Measurements from ENCODE around the gene EPHB1.

Gene EPHB1

GRCh38 chr3:135137296-135137695 is 342.2 kb downstream of the EPHB1 start:
- Histone ChIP-seq H4K20me1 (ENCODE audit: insufficient read depth, low read length) (no peaks in the 10 kb centered on the region), H3K27ac (ENCODE audit: low read depth, low read length, poor library complexity, severe bottlenecking) (no peak overlapping the region), H3F3A (ENCODE audit: insufficient read depth, low read length) (no peaks in the 10 kb centered on the region), H3K79me2 (ENCODE audit: insufficient read depth, low read length) (no peaks in the 10 kb centered on the region), H3K4me2 (ENCODE audit: low read length) (no peak overlapping the region), H3K4me3 (ENCODE audit: low read depth, low read length, poor library complexity, severe bottlenecking) (no peak overlapping the region), H3K9me3 (ENCODE audit: low read length) (no peaks in the 10 kb centered on the region), H3K9me2 (ENCODE audit: low read depth, low read length) (no peaks in the 10 kb centered on the region), H2AFZ (ENCODE audit: low read length) (no peak overlapping the region), H3K4me1 (ENCODE audit: insufficient read depth, low read length, severe bottlenecking) (no peaks in the 10 kb centered on the region), H3K9ac (ENCODE audit: low read length) (no peak overlapping the region), H3K27me3 (ENCODE audit: insufficient read depth, low read length) (no peaks in the 10 kb centered on the region), H3K36me3 (ENCODE audit: insufficient read depth, low read length) (no peaks in the 10 kb centered on the region)
- no peak for TF ChIP-seq EZH2 (IDR thresholded peaks at IDR 0.05; ENCODE audit: borderline replicate concordance, low read length)
- TF ChIP-seq, protein P1, sequence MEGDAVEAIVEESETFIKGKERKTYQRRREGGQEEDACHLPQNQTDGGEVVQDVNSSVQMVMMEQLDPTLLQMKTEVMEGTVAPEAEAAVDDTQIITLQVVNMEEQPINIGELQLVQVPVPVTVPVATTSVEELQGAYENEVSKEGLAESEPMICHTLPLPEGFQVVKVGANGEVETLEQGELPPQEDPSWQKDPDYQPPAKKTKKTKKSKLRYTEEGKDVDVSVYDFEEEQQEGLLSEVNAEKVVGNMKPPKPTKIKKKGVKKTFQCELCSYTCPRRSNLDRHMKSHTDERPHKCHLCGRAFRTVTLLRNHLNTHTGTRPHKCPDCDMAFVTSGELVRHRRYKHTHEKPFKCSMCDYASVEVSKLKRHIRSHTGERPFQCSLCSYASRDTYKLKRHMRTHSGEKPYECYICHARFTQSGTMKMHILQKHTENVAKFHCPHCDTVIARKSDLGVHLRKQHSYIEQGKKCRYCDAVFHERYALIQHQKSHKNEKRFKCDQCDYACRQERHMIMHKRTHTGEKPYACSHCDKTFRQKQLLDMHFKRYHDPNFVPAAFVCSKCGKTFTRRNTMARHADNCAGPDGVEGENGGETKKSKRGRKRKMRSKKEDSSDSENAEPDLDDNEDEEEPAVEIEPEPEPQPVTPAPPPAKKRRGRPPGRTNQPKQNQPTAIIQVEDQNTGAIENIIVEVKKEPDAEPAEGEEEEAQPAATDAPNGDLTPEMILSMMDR (IDR thresholded peaks at IDR 0.05; ENCODE audit: low read length) = no peak

DNA sequence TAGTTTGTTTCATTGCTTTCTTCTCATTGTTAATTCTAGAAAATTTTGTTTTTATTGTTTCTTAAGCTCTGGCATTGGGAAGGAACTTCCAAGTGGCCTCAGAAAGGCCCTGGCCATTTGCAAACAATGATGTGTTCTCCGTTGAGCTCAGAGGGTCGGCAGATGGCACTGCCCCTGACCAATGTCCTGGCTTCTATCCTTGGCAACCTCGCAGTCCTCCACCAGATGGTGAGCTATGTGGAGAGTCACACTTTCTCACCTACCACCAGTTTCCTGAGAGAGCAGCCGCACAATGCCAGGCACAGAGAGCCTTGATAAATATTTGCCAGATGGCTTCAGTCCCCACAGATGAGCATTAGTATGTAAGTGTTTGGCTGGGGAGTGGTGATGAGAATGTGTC is 343.7 kb downstream of the EPHB1 start:
- Histone ChIP-seq H3K27me3 (ENCODE audit: insufficient read depth, low read length) (no peaks in the 10 kb centered on the region), H3K9me2 (ENCODE audit: low read depth, low read length) (no peaks in the 10 kb centered on the region), H4K20me1 (ENCODE audit: insufficient read depth, low read length) (no peaks in the 10 kb centered on the region), H3K4me1 (ENCODE audit: insufficient read depth, low read length, severe bottlenecking) (no peaks in the 10 kb centered on the region), H3K36me3 (ENCODE audit: insufficient read depth, low read length) (no peaks in the 10 kb centered on the region), H3K4me2 (ENCODE audit: low read length) (no peak overlapping the region), H3K9ac (ENCODE audit: low read length) (no peak overlapping the region), H3F3A (ENCODE audit: insufficient read depth, low read length) (no peaks in the 10 kb centered on the region), H3K9me3 (ENCODE audit: low read length) (no peaks in the 10 kb centered on the region), H3K4me3 (ENCODE audit: low read depth, low read length, poor library complexity, severe bottlenecking) (no peak overlapping the region), H3K79me2 (ENCODE audit: insufficient read depth, low read length) (no peaks in the 10 kb centered on the region), H2AFZ (ENCODE audit: low read length) (no peak overlapping the region), H3K27ac (ENCODE audit: low read depth, low read length, poor library complexity, severe bottlenecking) (no peak overlapping the region)
- no peak for TF ChIP-seq EZH2 (IDR thresholded peaks at IDR 0.05; ENCODE audit: borderline replicate concordance, low read length)
- TF ChIP-seq, protein P1 (IDR thresholded peaks at IDR 0.05; ENCODE audit: low read length) = no peak

DNA sequence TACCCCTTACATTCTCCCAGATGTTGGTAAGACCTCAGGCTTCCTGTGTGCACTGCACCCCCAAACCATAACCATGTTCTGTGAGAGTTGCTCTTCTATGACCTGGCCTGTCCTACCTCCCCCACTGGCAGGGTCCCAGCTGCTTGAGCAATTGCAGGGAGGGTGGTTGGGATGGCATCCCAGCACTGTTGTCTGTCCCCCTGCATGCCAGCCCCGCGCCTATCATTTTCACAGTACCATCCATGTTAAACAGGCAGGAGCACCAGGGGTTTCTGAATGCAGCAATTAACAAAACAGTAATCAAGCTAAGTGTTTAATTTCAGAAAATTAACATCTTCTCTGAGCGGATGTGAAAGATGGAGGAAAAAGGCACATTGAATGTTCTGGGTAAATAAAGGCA is 345.5 kb downstream of the EPHB1 start:
- Histone ChIP-seq H3K36me3 (ENCODE audit: insufficient read depth, low read length) (no peaks in the 10 kb centered on the region), H3K4me2 (ENCODE audit: low read length) (no peak overlapping the region), H3K9me3 (ENCODE audit: low read length) (no peaks in the 10 kb centered on the region), H3K79me2 (ENCODE audit: insufficient read depth, low read length) (no peaks in the 10 kb centered on the region), H3K4me3 (ENCODE audit: low read depth, low read length, poor library complexity, severe bottlenecking) (no peak overlapping the region), H4K20me1 (ENCODE audit: insufficient read depth, low read length) (no peaks in the 10 kb centered on the region), H3K4me1 (ENCODE audit: insufficient read depth, low read length, severe bottlenecking) (no peaks in the 10 kb centered on the region), H2AFZ (ENCODE audit: low read length) (no peak overlapping the region), H3K27ac (ENCODE audit: low read depth, low read length, poor library complexity, severe bottlenecking) (no peak overlapping the region), H3K9me2 (ENCODE audit: low read depth, low read length) (no peaks in the 10 kb centered on the region), H3K27me3 (ENCODE audit: insufficient read depth, low read length) (no peaks in the 10 kb centered on the region), H3F3A (ENCODE audit: insufficient read depth, low read length) (no peaks in the 10 kb centered on the region), H3K9ac (ENCODE audit: low read length) (no peak overlapping the region)
- TF ChIP-seq, protein P1 (IDR thresholded peaks at IDR 0.05; ENCODE audit: low read length) = no peak
- no peak for TF ChIP-seq EZH2 (IDR thresholded peaks at IDR 0.05; ENCODE audit: borderline replicate concordance, low read length)
